K562 (cell line): ENCODE measurements around the gene DPP8. TPM values are rescaled to one million over a fixed set of nuclear protein-coding genes. Genes with fewer than 3 reads are reported as not detected.
A peak's percentile ranks its signal among the peaks of the same experiment; 100 is the strongest.

Experiments
- CC2D1A ChIP-seq: fragments of 450-650 bp; IDR thresholded peaks from 2 replicates; pipeline ENCODE4 v1.6.1; 2017; ENCODE audit warnings: mild to moderate bottlenecking
- CHD2 ChIP-seq: IDR thresholded peaks from 2 replicates; pipeline ENCODE4 v1.6.1; 2011; ENCODE audit warnings: low read depth, low read length
- KDM5B ChIP-seq: fragments of 200-600 bp; sonication (generic); IDR thresholded peaks from 2 replicates; pipeline ENCODE4 v1.6.1; 2012; ENCODE audit warnings: low read depth, mild to moderate bottlenecking, moderate library complexity, low read length, control low read depth, inconsistent platforms; ENCODE audit not compliant: insufficient replicate concordance
- NELFE ChIP-seq: IDR thresholded peaks from 2 replicates; pipeline ENCODE4 v1.6.1; 2011; ENCODE audit warnings: mild to moderate bottlenecking; ENCODE audit not compliant: insufficient read depth, insufficient read length
- ZBTB7A ChIP-seq: IDR thresholded peaks from 2 replicates; pipeline ENCODE4 v1.6.1; 2011; ENCODE audit warnings: low read depth, mild to moderate bottlenecking, low read length, moderate library complexity, borderline replicate concordance; ENCODE audit not compliant: control insufficient read depth
- ZNF217 ChIP-seq: sonication (generic); formaldehyde crosslinking; IDR thresholded peaks from 2 replicates; pipeline ENCODE4 v1.8.0; 2022; ENCODE audit warnings: mild to moderate bottlenecking, missing genetic modification reagents
- ZSCAN32 ChIP-seq: fragments of 450-650 bp; formaldehyde crosslinking; IDR thresholded peaks from 2 replicates; pipeline ENCODE4 v1.4.0; 2020; ENCODE audit warnings: mild to moderate bottlenecking, moderate library complexity
- polyA plus RNA-seq, 8 experiments: library from polyadenylated mRNA; depleted of rRNA in 4 of 8; stranded (reverse) in 5 of 8; unstranded in 3 of 8; fragments of >200 nt; fragmentation: Nextera tagmentation in 2 of 8; fragmentation: Illumina TruSeq in 1 of 8; extraction: Ambion mirVana in 2 of 8; extraction: Trizol in 1 of 8; gene quantifications; 2 replicates each; pipeline versions ENCODE4 v1.2.1 to v1.2.3, GENCODE V29; 2011 to 2014; ENCODE audit warnings: inconsistent platforms in 1 of 8, missing spikeins in 1 of 8
- total RNA-seq, 7 experiments: library from RNA; depleted of rRNA in 6 of 7; stranded (reverse); fragments of >200 nt in 6 of 7; fragmentation: Illumina TruSeq in 2 of 7; extraction: Trizol in 2 of 7; gene quantifications; 2 replicates each; pipeline versions ENCODE4 v1.2.1 to v1.2.3, GENCODE V29; 2011 to 2021; ENCODE audit warnings: low replicate concordance in 1 of 7
- TF ChIP-seq, protein P1 (sequence below): fragments of 250-450 bp; sonication (Bioruptor Pico); IDR thresholded peaks from 2 replicates; pipeline ENCODE4 v1.8.0; 2021; ENCODE audit warnings: mild to moderate bottlenecking, moderate library complexity
- TF ChIP-seq, protein P2 (sequence below): fragments of 250-450 bp; sonication (Bioruptor Pico); IDR thresholded peaks from 2 replicates; pipeline ENCODE4 v1.5.0; 2021; ENCODE audit warnings: mild to moderate bottlenecking, moderate library complexity
- TF ChIP-seq, protein P3 (sequence below): fragments of 200-600 bp; sonication (generic); IDR thresholded peaks from one replicate; pipeline ENCODE4 v1.6.1; 2012; ENCODE audit warnings: mild to moderate bottlenecking, low read depth, low read length, inconsistent platforms

The DPP8 gene
- total and polyA plus RNA-seq, 9 of the 15 experiments (the other 6 are each of a cell fraction or from before 2014, with no cell fraction given): 5.5 to 36.7 (median 20.7) TPM

DNA sequence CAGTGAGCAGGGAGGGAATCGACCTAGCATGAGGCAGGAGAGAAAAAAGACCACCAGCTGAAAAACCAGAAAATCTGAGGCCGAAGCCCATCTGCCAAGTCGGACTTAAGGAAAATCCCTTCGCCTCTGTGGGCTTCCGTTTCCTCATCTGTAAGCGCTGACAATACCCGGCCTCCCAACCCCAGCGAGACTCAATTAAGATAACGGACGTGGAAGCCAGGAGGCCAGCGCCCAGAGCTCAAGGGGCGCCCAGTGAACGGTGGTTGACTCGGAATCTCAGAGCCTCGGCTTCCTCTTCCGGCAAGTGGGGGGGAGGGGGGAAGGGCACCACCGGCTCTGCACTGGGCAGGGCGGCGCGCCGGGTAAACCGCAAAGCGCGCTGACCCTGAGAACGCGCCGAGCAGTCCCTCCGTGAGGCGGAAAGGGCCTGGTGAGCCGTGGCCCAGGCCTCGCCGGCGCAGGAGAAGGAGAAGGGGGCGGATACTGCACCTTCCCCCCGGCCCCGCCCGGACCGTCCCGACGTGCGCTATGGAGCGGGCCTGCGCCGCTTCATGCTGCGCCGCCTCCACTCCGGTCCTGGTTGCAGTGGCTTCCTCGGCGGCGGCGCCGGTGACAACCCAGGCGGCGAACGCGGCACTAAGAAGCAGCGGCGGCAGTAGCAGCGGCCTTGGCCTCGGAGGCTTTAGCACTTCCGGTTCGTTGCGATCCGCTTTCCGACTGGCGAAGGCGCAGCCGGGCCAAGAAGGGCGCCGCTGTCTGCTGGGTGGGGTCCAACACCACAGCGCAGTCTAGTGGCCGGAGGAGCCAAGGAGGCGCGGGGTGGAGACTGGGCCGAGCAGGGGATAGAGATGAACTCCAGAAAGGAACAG lies at the start of gene DPP8 (continued):
- TF ChIP-seq, protein P1, sequence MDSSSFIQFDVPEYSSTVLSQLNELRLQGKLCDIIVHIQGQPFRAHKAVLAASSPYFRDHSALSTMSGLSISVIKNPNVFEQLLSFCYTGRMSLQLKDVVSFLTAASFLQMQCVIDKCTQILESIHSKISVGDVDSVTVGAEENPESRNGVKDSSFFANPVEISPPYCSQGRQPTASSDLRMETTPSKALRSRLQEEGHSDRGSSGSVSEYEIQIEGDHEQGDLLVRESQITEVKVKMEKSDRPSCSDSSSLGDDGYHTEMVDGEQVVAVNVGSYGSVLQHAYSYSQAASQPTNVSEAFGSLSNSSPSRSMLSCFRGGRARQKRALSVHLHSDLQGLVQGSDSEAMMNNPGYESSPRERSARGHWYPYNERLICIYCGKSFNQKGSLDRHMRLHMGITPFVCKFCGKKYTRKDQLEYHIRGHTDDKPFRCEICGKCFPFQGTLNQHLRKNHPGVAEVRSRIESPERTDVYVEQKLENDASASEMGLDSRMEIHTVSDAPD (CRISPR knock-in tag): no peak
- no peak for TF ChIP-seq CHD2
- TF ChIP-seq NELFE: no peak
- TF ChIP-seq, protein P2, sequence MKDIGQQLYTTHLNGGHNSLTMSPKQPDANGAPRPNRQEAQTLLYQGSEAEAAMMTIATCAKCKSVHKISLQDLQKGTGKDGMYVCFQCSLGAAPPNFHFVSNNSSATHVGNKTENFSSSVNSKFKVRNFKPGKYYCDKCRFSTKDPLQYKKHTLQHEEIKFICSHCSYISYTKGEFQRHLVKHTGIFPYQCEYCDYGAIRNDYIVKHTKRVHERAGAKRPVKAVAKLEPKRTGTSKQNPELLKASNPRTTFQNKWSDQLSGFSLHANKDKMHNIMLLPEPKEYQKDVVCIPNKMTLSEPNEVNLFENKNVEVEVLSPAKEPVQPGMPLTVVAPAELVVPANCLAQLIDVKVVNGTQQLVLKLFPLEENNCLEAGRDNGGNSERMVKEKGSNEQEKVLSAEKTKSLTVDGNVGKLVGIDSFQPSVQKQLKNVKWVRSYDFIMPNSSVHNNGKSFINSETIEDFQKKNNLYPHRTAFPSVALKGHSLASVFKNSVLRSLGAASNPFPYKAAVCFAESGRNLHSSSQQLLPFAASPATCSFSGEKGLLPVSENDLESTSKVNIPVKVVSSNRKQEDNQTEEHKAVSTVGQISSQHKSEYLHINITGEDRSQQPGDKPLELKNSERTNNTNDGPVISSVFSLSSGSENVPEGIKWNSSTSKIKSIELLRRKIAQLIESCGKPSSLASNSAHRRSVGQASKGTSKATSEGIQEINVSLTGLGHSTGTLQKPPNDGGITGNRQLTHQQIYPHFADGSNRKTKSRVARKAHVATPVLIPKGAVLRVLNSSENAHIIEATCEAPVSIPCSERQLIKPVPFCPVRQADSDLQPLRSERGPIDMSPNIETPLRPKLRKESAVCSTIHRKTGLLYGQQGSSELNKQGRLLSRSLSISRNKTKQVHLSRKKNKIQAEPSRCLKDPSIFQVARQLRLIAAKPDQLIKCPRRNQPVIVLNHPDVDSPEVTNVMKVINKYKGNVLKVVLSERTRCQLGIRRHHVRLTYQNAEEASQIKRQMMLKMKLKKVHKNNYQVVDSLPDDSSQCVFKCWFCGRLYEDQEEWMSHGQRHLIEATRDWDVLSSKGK (CRISPR knock-in tag): no peak
- no peak for TF ChIP-seq ZNF217
- TF ChIP-seq ZBTB7A: peak; percentile 54; the same call in 1 of the 2 replicates
- no peak for TF ChIP-seq ZSCAN32 (CRISPR knock-in tag)
- peak; percentile 64 for TF ChIP-seq KDM5B
- TF ChIP-seq, protein P3, sequence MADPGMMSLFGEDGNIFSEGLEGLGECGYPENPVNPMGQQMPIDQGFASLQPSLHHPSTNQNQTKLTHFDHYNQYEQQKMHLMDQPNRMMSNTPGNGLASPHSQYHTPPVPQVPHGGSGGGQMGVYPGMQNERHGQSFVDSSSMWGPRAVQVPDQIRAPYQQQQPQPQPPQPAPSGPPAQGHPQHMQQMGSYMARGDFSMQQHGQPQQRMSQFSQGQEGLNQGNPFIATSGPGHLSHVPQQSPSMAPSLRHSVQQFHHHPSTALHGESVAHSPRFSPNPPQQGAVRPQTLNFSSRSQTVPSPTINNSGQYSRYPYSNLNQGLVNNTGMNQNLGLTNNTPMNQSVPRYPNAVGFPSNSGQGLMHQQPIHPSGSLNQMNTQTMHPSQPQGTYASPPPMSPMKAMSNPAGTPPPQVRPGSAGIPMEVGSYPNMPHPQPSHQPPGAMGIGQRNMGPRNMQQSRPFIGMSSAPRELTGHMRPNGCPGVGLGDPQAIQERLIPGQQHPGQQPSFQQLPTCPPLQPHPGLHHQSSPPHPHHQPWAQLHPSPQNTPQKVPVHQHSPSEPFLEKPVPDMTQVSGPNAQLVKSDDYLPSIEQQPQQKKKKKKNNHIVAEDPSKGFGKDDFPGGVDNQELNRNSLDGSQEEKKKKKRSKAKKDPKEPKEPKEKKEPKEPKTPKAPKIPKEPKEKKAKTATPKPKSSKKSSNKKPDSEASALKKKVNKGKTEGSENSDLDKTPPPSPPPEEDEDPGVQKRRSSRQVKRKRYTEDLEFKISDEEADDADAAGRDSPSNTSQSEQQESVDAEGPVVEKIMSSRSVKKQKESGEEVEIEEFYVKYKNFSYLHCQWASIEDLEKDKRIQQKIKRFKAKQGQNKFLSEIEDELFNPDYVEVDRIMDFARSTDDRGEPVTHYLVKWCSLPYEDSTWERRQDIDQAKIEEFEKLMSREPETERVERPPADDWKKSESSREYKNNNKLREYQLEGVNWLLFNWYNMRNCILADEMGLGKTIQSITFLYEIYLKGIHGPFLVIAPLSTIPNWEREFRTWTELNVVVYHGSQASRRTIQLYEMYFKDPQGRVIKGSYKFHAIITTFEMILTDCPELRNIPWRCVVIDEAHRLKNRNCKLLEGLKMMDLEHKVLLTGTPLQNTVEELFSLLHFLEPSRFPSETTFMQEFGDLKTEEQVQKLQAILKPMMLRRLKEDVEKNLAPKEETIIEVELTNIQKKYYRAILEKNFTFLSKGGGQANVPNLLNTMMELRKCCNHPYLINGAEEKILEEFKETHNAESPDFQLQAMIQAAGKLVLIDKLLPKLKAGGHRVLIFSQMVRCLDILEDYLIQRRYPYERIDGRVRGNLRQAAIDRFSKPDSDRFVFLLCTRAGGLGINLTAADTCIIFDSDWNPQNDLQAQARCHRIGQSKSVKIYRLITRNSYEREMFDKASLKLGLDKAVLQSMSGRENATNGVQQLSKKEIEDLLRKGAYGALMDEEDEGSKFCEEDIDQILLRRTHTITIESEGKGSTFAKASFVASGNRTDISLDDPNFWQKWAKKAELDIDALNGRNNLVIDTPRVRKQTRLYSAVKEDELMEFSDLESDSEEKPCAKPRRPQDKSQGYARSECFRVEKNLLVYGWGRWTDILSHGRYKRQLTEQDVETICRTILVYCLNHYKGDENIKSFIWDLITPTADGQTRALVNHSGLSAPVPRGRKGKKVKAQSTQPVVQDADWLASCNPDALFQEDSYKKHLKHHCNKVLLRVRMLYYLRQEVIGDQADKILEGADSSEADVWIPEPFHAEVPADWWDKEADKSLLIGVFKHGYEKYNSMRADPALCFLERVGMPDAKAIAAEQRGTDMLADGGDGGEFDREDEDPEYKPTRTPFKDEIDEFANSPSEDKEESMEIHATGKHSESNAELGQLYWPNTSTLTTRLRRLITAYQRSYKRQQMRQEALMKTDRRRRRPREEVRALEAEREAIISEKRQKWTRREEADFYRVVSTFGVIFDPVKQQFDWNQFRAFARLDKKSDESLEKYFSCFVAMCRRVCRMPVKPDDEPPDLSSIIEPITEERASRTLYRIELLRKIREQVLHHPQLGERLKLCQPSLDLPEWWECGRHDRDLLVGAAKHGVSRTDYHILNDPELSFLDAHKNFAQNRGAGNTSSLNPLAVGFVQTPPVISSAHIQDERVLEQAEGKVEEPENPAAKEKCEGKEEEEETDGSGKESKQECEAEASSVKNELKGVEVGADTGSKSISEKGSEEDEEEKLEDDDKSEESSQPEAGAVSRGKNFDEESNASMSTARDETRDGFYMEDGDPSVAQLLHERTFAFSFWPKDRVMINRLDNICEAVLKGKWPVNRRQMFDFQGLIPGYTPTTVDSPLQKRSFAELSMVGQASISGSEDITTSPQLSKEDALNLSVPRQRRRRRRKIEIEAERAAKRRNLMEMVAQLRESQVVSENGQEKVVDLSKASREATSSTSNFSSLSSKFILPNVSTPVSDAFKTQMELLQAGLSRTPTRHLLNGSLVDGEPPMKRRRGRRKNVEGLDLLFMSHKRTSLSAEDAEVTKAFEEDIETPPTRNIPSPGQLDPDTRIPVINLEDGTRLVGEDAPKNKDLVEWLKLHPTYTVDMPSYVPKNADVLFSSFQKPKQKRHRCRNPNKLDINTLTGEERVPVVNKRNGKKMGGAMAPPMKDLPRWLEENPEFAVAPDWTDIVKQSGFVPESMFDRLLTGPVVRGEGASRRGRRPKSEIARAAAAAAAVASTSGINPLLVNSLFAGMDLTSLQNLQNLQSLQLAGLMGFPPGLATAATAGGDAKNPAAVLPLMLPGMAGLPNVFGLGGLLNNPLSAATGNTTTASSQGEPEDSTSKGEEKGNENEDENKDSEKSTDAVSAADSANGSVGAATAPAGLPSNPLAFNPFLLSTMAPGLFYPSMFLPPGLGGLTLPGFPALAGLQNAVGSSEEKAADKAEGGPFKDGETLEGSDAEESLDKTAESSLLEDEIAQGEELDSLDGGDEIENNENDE: no peak
- TF ChIP-seq CC2D1A: no peak
